Upper lobe of left lung (tissue), 4 donors: ENCODE results near the gene DNAJC1.

Source experiments
- CTCF ChIP-seq, 6 experiments: fragments of 450-650 bp in 4 of 6; fragments of 200-600 bp in 2 of 6; sonication (generic) in 2 of 6; IDR thresholded peaks; one replicate each; pipeline ENCODE4 v1.5.1; 2016 to 2019; ENCODE audit warnings: antibody characterized with exemption in 6 of 6
- EP300 ChIP-seq, 4 donors: sonication (generic); formaldehyde crosslinking; IDR thresholded peaks; one replicate each; pipeline ENCODE4 v1.5.1; 2017; ENCODE audit warnings: antibody characterized with exemption in 4 of 4, control low read depth in 2 of 4
- POLR2A ChIP-seq, 4 donors: fragments of 450-650 bp; IDR thresholded peaks; one replicate each; pipeline ENCODE4 v1.5.1; 2016 to 2017; ENCODE audit warnings: antibody characterized with exemption in 4 of 4, mild to moderate bottlenecking in 2 of 4
- POLR2AphosphoS5 ChIP-seq, 2 donors: sonication (generic); formaldehyde crosslinking; IDR thresholded peaks; one replicate each; pipeline ENCODE4 v1.5.1; 2017; ENCODE audit warnings: antibody characterized with exemption in 2 of 2

GRCh38 chr10:21807180-21807579, 196.3 kb downstream of the DNAJC1 start:
- no peak for TF ChIP-seq CTCF (IDR thresholded peaks at IDR 0.05)
- TF ChIP-seq POLR2A (IDR thresholded peaks at IDR 0.05), result no peak
- no peak for TF ChIP-seq EP300 (IDR thresholded peaks at IDR 0.05)
- TF ChIP-seq POLR2AphosphoS5 (IDR thresholded peaks at IDR 0.05), result no peak
